Nephron progenitor cell (in vitro differentiated cells): ENCODE results near the gene ZNF526.

Source experiments
- DNase-seq: peaks from one replicate; pipeline ENCODE4 v3.0.0; 2021
- H3K27ac Mint-ChIP-seq: 2 replicates; pipeline ENCODE4 v1.8.0; 2021; ENCODE audit warnings: mild to moderate bottlenecking, moderate library complexity, mixed read lengths
- H3K27me3 Mint-ChIP-seq: 2 replicates; pipeline ENCODE4 v1.8.0; 2021; ENCODE audit warnings: mild to moderate bottlenecking, low read depth, mixed read lengths; ENCODE audit not compliant: poor library complexity
- H3K36me3 Mint-ChIP-seq: 2 replicates; pipeline ENCODE4 v1.8.0; 2021; ENCODE audit warnings: low read depth, mixed read lengths
- H3K4me1 Mint-ChIP-seq: 2 replicates; pipeline ENCODE4 v1.8.0; 2021; ENCODE audit warnings: mixed read lengths
- H3K4me3 Mint-ChIP-seq: 2 replicates; pipeline ENCODE4 v1.8.0; 2021; ENCODE audit warnings: mild to moderate bottlenecking, moderate library complexity, mixed read lengths
- H3K9me3 Mint-ChIP-seq: 2 replicates; pipeline ENCODE4 v1.8.0; 2021; ENCODE audit warnings: mild to moderate bottlenecking, moderate library complexity, mixed read lengths
- CTCF ChIP-seq: fragments of 200-600 bp; sonication (generic); IDR thresholded peaks from 2 replicates; pipeline ENCODE4 v1.5.0; 2021; ENCODE audit warnings: antibody characterized with exemption

Gene ZNF526

GRCh38 chr19:42191855-42192254, 28.3 kb upstream of the ZNF526 start:
- Mint-ChIP-seq H3K27ac (no peak overlapping the region), H3K27me3 (peaks cover 63% of the 10 kb centered on the region), H3K36me3 (peaks cover 9% of the 10 kb centered on the region), H3K4me3 (no peak overlapping the region), H3K4me1 (no peaks in the 10 kb centered on the region), H3K9me3 (peaks cover 16% of the 10 kb centered on the region)
- TF ChIP-seq CTCF, result no peak
- no peak for DNase-seq

- H3K4me1 Mint-ChIP-seq, result no peaks in the 10 kb centered on the region
- no peak overlapping the region for H3K27ac Mint-ChIP-seq
- peaks cover 53% of the 10 kb centered on the region for H3K27me3 Mint-ChIP-seq
- no peak for DNase-seq
- H3K4me3 Mint-ChIP-seq, result no peak overlapping the region
- H3K36me3 Mint-ChIP-seq, result peaks cover 24% of the 10 kb centered on the region
- peaks cover 16% of the 10 kb centered on the region for H3K9me3 Mint-ChIP-seq
- TF ChIP-seq CTCF, result no peak
Measured at GRCh38 chr19:42193294-42193693, 26.8 kb upstream of the ZNF526 start.

GRCh38 chr19:42193706-42194105, 26.4 kb upstream of the ZNF526 start:
- H3K27ac Mint-ChIP-seq, result no peak overlapping the region
- peaks cover 16% of the 10 kb centered on the region for H3K9me3 Mint-ChIP-seq
- peaks cover 28% of the 10 kb centered on the region for H3K36me3 Mint-ChIP-seq
- no peak for TF ChIP-seq CTCF
- peaks cover 53% of the 10 kb centered on the region for H3K27me3 Mint-ChIP-seq
- H3K4me3 Mint-ChIP-seq, result no peak overlapping the region
- no peaks in the 10 kb centered on the region for H3K4me1 Mint-ChIP-seq
- DNase-seq, result no peak

GRCh38 chr19:42196011-42197001, 23.8 kb upstream of the ZNF526 start:
- peaks cover 30% of the 10 kb centered on the region for H3K27me3 Mint-ChIP-seq
- H3K9me3 Mint-ChIP-seq, result peaks cover 16% of the 10 kb centered on the region
- H3K4me1 Mint-ChIP-seq, result no peaks in the 10 kb centered on the region
- no peak overlapping the region for H3K27ac Mint-ChIP-seq
- no peak for DNase-seq
- peaks cover 38% of the 10 kb centered on the region for H3K36me3 Mint-ChIP-seq
- no peak overlapping the region for H3K4me3 Mint-ChIP-seq
- TF ChIP-seq CTCF, result no peak

GRCh38 chr19:42197375-42197817, 22.7 kb upstream of the ZNF526 start:
- Mint-ChIP-seq H3K4me3 (no peak overlapping the region), H3K36me3 (peaks cover 42% of the 10 kb centered on the region), H3K9me3 (peaks cover 16% of the 10 kb centered on the region), H3K27ac (no peak overlapping the region), H3K4me1 (no peaks in the 10 kb centered on the region), H3K27me3 (peaks cover 19% of the 10 kb centered on the region)
- no peak for DNase-seq
- TF ChIP-seq CTCF, result no peak
